ENCODE results near the gene S1PR4.

- TF ChIP-seq, protein P1, sequence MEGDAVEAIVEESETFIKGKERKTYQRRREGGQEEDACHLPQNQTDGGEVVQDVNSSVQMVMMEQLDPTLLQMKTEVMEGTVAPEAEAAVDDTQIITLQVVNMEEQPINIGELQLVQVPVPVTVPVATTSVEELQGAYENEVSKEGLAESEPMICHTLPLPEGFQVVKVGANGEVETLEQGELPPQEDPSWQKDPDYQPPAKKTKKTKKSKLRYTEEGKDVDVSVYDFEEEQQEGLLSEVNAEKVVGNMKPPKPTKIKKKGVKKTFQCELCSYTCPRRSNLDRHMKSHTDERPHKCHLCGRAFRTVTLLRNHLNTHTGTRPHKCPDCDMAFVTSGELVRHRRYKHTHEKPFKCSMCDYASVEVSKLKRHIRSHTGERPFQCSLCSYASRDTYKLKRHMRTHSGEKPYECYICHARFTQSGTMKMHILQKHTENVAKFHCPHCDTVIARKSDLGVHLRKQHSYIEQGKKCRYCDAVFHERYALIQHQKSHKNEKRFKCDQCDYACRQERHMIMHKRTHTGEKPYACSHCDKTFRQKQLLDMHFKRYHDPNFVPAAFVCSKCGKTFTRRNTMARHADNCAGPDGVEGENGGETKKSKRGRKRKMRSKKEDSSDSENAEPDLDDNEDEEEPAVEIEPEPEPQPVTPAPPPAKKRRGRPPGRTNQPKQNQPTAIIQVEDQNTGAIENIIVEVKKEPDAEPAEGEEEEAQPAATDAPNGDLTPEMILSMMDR (IDR thresholded peaks at IDR 0.05), result no peak
- no peak for TF ChIP-seq EZH2 (IDR thresholded peaks at IDR 0.05; ENCODE audit: borderline replicate concordance, insufficient read depth, low read depth, low read length, poor library complexity, severe bottlenecking)
Measured at GRCh38 chr19:3190921-3191805, 12.6 kb downstream of the S1PR4 start.

All from B cell (primary cell).